Muscle of back (tissue), 11 donors: ENCODE data around the gene OR7A5. TPM values are rescaled to one million over a fixed set of nuclear protein-coding genes. Genes with fewer than 3 reads are reported as not detected.
A peak's percentile ranks its signal among the peaks of the same experiment; 100 is the strongest.
"Not testable (repeated sequence)": the region's sequence is repeated elsewhere in the genome, so short reads cannot be mapped to it uniquely, and the experiment has no call there.

Source experiments
- DNase-seq, 3 donors: peaks; one replicate each; pipeline versions ENCODE4 v3.0.0 to v3.0.0-alpha.2; 2013
- polyA plus RNA-seq, 10 donors: library from polyadenylated mRNA; unstranded; fragments of 120-200 nt; gene quantifications; one replicate each; pipeline ENCODE4 v1.2.1, GENCODE V29; 2013; ENCODE audit not compliant: insufficient read length in 10 of 10

Gene OR7A5
- polyA plus RNA-seq, 10 donors, result 0.05 to 0.30 (median 0.09) TPM; not detected in 7

DNA sequence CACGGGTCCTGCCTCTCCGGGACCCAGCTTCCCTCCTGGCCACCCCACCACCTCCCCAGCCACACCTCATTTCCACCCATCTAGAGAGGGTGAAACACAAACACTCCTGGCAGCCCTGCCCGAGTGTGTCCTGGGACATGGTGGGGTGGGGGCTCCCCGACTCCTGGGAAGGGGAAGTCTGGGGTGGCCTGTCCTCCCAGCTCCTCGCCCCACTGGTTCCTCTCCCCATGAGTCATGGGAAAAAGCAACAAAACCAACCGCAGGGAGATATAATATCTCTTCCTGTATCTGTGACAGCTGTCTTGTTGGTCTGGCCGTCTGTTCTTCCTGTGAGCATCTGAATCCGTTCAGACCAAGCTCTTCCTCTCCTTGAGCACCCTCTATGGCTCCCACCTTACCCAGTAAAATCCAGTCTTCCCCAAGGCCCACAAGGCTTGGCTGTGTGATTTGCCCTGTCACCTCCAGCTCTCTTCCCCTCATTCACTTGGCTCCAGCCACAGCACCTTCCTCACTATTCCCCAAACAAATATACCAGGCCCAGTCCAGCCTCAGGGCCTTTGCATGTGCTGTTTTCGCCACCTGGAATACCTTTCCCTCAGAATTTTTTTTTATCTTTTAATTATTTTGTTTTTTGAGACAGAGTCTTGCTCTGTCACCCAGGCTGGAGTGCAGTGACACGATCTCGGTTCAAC is 49.7 kb downstream of the OR7A5 start:
- peak in 2 of 3 donors; percentile 18 to 31 for DNase-seq

DNA sequence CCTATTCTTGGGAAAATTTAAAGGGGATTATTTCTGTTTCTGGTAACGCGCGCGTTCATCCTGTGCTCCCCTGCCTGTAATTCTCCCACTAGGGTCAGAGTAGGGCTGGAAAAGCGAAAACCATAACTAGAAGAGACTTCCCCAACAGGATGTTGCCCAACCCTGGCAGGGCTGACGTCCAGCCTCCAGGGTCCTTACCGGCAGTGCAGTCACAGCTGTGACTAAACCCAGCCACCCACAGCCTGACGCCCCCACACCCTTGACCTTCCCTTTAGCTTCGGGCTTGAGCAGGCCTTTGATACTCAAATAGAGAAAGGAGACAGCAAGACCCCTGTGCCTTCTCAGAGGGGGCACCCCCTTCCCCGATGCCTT is 50.3 kb downstream of the OR7A5 start:
- peak in 1 of 3 donors; percentile 44 for DNase-seq

DNA sequence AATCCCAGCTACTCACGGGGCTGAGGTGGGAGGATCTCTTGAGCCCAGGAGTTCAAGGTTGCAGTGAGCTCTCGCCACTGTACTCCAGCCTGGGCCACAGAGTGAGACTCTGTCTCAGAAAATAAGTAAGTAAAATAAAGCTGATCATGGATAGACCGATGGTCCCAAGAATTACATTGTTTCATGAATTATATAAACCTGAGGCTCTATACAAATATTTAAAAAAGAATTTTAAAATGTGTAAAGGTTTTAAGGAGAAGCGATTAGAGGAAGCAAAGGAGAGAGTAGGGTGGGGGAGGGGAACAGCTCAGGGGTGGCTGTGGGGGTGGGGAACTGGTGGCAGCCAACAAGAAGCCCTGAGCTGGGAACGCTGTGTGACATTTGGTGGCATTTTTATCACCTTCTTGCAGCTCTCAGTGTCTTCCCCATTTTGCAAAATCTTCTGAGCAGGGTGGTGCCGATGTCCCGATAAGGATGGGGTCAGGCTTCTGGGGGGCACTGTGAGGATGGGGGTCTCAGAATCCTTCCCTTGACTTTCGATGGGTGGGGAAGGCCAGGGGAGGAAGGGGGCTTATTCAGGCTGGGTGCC is 51.5 kb downstream of the OR7A5 start:
- DNase-seq, result not testable (repeated sequence)

GRCh38 chr19:14782626-14783409 is 52.2 kb downstream of the OR7A5 start:
- DNase-seq, result no peak

- not testable (repeated sequence) for DNase-seq
These were observed 53.1 kb downstream of the OR7A5 start for GRCh38 chr19:14781713-14782536.

- not testable (repeated sequence) for DNase-seq
These were observed 54.3 kb downstream of the OR7A5 start for GRCh38 chr19:14780622-14781225.

DNA sequence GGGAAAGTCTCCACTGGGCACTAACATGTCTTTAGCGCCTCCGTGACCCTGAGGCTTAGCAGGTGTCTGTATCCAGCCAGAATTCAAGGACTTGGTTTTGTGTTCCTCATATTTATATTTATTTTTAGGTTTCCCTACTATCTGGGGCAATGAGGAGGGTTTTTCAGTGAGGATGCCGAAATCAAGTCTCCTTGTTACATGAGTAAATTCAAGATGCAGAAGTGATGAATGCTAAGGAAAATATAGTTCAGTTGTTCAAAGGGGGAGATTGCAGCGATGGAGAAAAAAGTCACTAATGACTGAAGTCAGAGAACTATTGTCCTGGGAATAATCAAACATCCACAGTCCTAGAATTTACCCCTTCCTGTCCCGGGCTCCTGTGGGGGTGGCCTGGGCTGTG is 55.8 kb downstream of the OR7A5 start:
- peak in 1 of 3 donors; percentile 15 for DNase-seq

DNA sequence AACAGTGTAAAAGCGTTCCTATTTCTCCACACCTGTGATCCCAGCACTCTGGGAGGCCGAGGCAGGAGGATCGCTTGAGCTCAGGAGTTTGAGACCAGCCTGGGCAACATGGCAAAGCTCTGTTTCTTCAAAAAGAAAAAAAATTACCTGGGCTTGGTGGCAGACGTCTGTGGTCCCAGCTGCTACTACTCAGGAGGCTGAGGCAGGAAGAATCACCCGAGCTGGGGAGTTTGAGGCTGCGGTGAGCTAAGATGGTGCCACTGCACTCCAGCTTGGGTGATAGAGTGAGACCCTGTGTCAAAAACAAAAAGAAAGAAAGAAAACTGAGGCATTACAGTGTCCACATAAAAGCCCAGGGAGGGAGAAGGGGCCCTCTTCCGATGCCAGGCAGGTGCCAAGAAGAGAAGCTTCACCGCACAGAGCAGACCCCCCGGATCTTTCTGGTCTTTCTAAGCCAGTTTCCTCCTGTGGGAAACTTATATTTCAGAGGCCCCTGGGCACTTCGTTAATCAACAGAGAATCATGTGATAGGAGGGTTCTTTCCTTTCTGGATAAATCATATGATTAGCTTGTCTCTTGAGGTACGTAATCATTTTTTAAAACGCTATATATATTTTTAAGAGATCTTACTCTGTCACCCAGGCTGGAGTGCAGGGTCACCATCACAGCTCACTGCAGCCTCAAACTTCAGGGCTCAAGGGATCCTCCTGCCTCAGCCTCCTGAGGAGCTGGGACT is 56.7 kb downstream of the OR7A5 start, which contains the start of gene ADGRE2:
Gene ADGRE2 (minus strand): TSS at position 451 of the 736 bp plus-strand sequence. CDS start 1,804 bp downstream, outside the sequence.
- DNase-seq, result not testable (repeated sequence)

GRCh38 chr19:14777645-14778044 is 57.3 kb downstream of the OR7A5 start:
- not testable (repeated sequence) for DNase-seq

Other genes with a start within 250 kb of the OR7A5 start
- under 1 TPM in 1 of 10 donors, not detected in 9; 0.05 TPM for gene ADGRE3, start 160.3 kb downstream of the OR7A5 start, polyA plus RNA-seq
- gene ZNF333, start 145.1 kb downstream of the OR7A5 start, polyA plus RNA-seq, result 10 to 100 TPM; 11.8 to 28.5 (median 16.0) TPM
- gene ADGRE2, start 56.6 kb downstream of the OR7A5 start, polyA plus RNA-seq, result 1 to 10 TPM in 3 of 10 donors, under 1 TPM in 7; 0.37 to 1.8 (median 0.65) TPM
- under 1 TPM; 0.08 to 0.63 (median 0.21) TPM for gene OR7C1, start within 50 bp of the OR7A5 start, polyA plus RNA-seq
- gene OR7A10, start 13.7 kb upstream of the OR7A5 start, polyA plus RNA-seq, result not detected
- under 1 TPM in 3 of 10 donors, not detected in 7; 0.04 to 0.07 (median 0.07) TPM for gene OR7A17, start 50.9 kb upstream of the OR7A5 start, polyA plus RNA-seq
- gene OR7C2, start 106.3 kb upstream of the OR7A5 start, polyA plus RNA-seq, result not detected
- 1 to 10 TPM in 2 of 10 donors, under 1 TPM in 8; 0.12 to 6.1 (median 0.32) TPM for gene SLC1A6, start 144.7 kb upstream of the OR7A5 start, polyA plus RNA-seq
- 1 to 10 TPM in 1 of 10 donors, under 1 TPM in 1, not detected in 8; 0.29 to 4.5 TPM for gene CASP14, start 214.3 kb upstream of the OR7A5 start, polyA plus RNA-seq
- gene OR1I1, start 247.0 kb upstream of the OR7A5 start, polyA plus RNA-seq, result under 1 TPM in 7 of 10 donors, not detected in 3; 0.04 to 0.08 (median 0.06) TPM